ENCODE data around the gene SMARCC1.

GRCh38 chr3:47586746-47587145 lies 194.9 kb downstream of the SMARCC1 start:
- no peak for TF ChIP-seq CTCF (IDR thresholded peaks at IDR 0.05; ENCODE audit: low read depth, low read length)
- no peak for TF ChIP-seq POLR2A (IDR thresholded peaks at IDR 0.05; ENCODE audit: extremely low read depth, insufficient read length)
- TF ChIP-seq MAX (IDR thresholded peaks at IDR 0.05; ENCODE audit: low read depth, low read length), result no peak
